PC-9 (cell line): ENCODE data around the gene TSPYL6.

Experiments used
- CTCF ChIP-seq: fragments of 200-600 bp; sonication (generic); conservative IDR thresholded peaks from 2 replicates; pipeline ENCODE4 v1.6.1; 2017; ENCODE audit warnings: mixed run types, antibody characterized with exemption, mild to moderate bottlenecking, moderate library complexity
- EZH2 ChIP-seq: fragments of 200-600 bp; sonication (generic); IDR thresholded peaks from 2 replicates; pipeline ENCODE4 v1.8.0; 2017; ENCODE audit warnings: antibody characterized with exemption, low read depth

- TF ChIP-seq CTCF (no peak), EZH2 (no peak)
Observed at GRCh38 chr2:54295911-54296310, 39.9 kb upstream of the TSPYL6 start.
